Activated CD8-positive, alpha-beta T cell treated with anti-CD3 and anti-CD28 coated beads for 36 hours (primary cell): ENCODE data around the gene COMMD1. TPM values are rescaled to one million over a fixed set of nuclear protein-coding genes. Genes with fewer than 3 reads are reported as not detected.

ENCODE experiments used
- ATAC-seq: fragments of 200-7000 bp; cut with Tn5 transposase; one replicate; pipeline ENCODE4 v1.10.0; 2021; ENCODE audit warnings: mild to moderate bottlenecking, moderate library complexity
- CTCF ChIA-PET: fragments of 350-600 bp; sonication (Branson Sonifier 250); formaldehyde crosslinking; loops from one replicate; lab custom pipeline; 2021; ENCODE audit warnings: antibody characterized with exemption; lab: Charles Lee
- POLR2A ChIA-PET: fragments of 350-600 bp; sonication (Branson Sonifier 250); formaldehyde crosslinking; loops from one replicate; lab custom pipeline; 2021; ENCODE audit warnings: antibody characterized with exemption; lab: Charles Lee
- DNase-seq: peaks from one replicate; pipeline ENCODE4 v3.0.0-alpha.2; 2020
- H3K27ac Mint-ChIP-seq: one replicate; pipeline ENCODE4 v1.8.0; 2021; ENCODE audit warnings: mild to moderate bottlenecking, mixed read lengths
- H3K27me3 Mint-ChIP-seq: one replicate; pipeline ENCODE4 v1.8.0; 2021; ENCODE audit warnings: mixed read lengths
- H3K36me3 Mint-ChIP-seq: one replicate; pipeline ENCODE4 v1.8.0; 2021; ENCODE audit warnings: low read depth, mixed read lengths
- H3K4me1 Mint-ChIP-seq: one replicate; pipeline ENCODE4 v1.8.0; 2021; ENCODE audit warnings: low read depth, mixed read lengths
- H3K4me3 Mint-ChIP-seq: one replicate; pipeline ENCODE4 v1.8.0; 2021; ENCODE audit warnings: mild to moderate bottlenecking, moderate library complexity, mixed read lengths
- H3K9me3 Mint-ChIP-seq: one replicate; pipeline ENCODE4 v1.8.0; 2021; ENCODE audit warnings: mixed read lengths
- CTCF ChIP-seq: fragments of 200-600 bp; IDR thresholded peaks from one replicate; pipeline ENCODE4 v1.8.0; 2022; ENCODE audit warnings: antibody characterized with exemption, mild to moderate bottlenecking
- intact Hi-C: fragments of 100-400 bp; cut with micrococcal nuclease; formaldehyde crosslinking; loops from one replicate; pipeline ENCODE4 v1.10.0; 2022
- total RNA-seq, 2 experiments: library from RNA; stranded (reverse); gene quantifications; one replicate each; pipeline ENCODE4 v1.2.3, GENCODE V29; 2021

COMMD1 gene
- total RNA-seq, 2 experiments from 2014 or later, result 25.3 to 27.0 TPM

GRCh38 chr2:62071760-62072680 is 166.5 kb downstream of the COMMD1 start:
- CTCF ChIA-PET, result no interaction called here
- Mint-ChIP-seq H3K27me3 (no peaks in the 10 kb centered on the region), H3K4me1 (no peaks in the 10 kb centered on the region), H3K4me3 (no peak overlapping the region), H3K9me3 (peaks cover 7% of the 10 kb centered on the region), H3K36me3 (peaks cover 15% of the 10 kb centered on the region), H3K27ac (no peak overlapping the region)
- POLR2A ChIA-PET, result no interaction called here
- no peak for TF ChIP-seq CTCF
- no peak for ATAC-seq
- intact Hi-C loops, result no loop called here
- DNase-seq, result no peak

GRCh38 chr2:62074233-62074632 is 168.8 kb downstream of the COMMD1 start:
- intact Hi-C loops, result no loop called here
- ATAC-seq, result no peak
- Mint-ChIP-seq H3K27ac (no peak overlapping the region), H3K4me1 (no peaks in the 10 kb centered on the region), H3K4me3 (no peak overlapping the region), H3K27me3 (no peaks in the 10 kb centered on the region), H3K36me3 (peaks cover 15% of the 10 kb centered on the region), H3K9me3 (peaks cover 7% of the 10 kb centered on the region)
- DNase-seq, result no peak
- no peak for TF ChIP-seq CTCF
- ChIA-PET CTCF (interaction anchor here (0.9 kb wide), 1 partner anchor 80 kb away, joined by 3 read pairs; no protein-coding TSS in a partner anchor), POLR2A (no interaction called here)

GRCh38 chr2:62076980-62077638 is 171.6 kb downstream of the COMMD1 start:
- DNase-seq (no peak), ATAC-seq (no peak)
- no peak for TF ChIP-seq CTCF
- H3K36me3 Mint-ChIP-seq, result peaks cover 10% of the 10 kb centered on the region
- ChIA-PET POLR2A (no interaction called here), CTCF (no interaction called here)
- H3K27me3 Mint-ChIP-seq, result no peaks in the 10 kb centered on the region
- no peak overlapping the region for H3K27ac Mint-ChIP-seq
- no peak overlapping the region for H3K4me3 Mint-ChIP-seq
- intact Hi-C loops, result no loop called here
- H3K4me1 Mint-ChIP-seq, result no peaks in the 10 kb centered on the region
- H3K9me3 Mint-ChIP-seq, result peaks cover 2% of the 10 kb centered on the region

GRCh38 chr2:62084801-62085200 is 179.3 kb downstream of the COMMD1 start:
- no peaks in the 10 kb centered on the region for H3K36me3 Mint-ChIP-seq

More at GRCh38 chr2:62084801-62085200, 179.3 kb downstream of the COMMD1 start:
- intact Hi-C loops, result no loop called here
- no peak overlapping the region for H3K4me3 Mint-ChIP-seq
- no peak for TF ChIP-seq CTCF
- no peaks in the 10 kb centered on the region for H3K9me3 Mint-ChIP-seq
- ChIA-PET POLR2A (interaction anchor here (0.7 kb wide), 1 partner anchor 106 kb away, joined by 3 read pairs; no protein-coding TSS in a partner anchor), CTCF (no interaction called here)
- ATAC-seq (no peak), DNase-seq (no peak)
- no peaks in the 10 kb centered on the region for H3K4me1 Mint-ChIP-seq
- H3K27me3 Mint-ChIP-seq, result no peaks in the 10 kb centered on the region
- no peak overlapping the region for H3K27ac Mint-ChIP-seq
